ENCODE results near the gene PRRT4. TPM values are rescaled to one million over a fixed set of nuclear protein-coding genes. Genes with fewer than 3 reads are reported as not detected.

PRRT4 gene
- total RNA-seq, 1 experiment from 2014 or later: 0.24 TPM

DNA sequence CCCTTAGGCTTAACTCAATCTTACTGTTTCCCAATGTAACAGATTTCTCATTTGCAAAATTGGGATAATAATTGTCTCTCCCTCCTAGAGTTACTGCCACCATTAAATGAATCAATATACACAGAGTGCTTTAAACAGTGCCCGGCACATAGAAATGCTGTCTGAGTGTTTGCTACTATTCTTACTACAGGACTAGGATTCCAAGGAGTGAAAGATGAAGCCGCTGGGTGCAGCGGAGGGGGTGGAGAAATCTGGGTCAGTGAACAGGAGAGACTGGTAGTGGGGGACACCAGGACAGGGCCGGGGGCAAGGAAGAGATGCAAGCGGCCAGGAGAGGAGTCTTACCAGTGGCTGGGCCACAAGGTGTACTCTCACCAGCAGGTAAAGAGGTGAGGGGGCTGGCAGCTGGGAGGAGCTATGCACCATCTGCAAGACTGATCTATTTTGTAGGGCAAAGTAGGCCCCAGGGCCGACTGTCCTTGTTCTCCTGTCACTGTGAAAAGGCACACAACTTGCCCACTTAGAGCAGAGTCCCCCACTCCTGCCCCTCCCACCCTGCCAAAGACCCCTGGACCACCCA, 18.5 kb upstream of the PRRT4 start:
- Histone ChIP-seq H2BK20ac (ENCODE audit: low read depth, low read length, poor library complexity, severe bottlenecking) (no peak overlapping the region), H3K4ac (ENCODE audit: low read depth, low read length) (no peak overlapping the region), H3K9me3 (ENCODE audit: control insufficient read depth, low read depth, low read length) (no peaks in the 10 kb centered on the region), H2AK5ac (ENCODE audit: insufficient read length, low read length) (no peak overlapping the region), H3K23ac (ENCODE audit: insufficient read length, low read depth, low read length) (no peak overlapping the region), H3K18ac (ENCODE audit: insufficient read length, low read depth, low read length) (no peak overlapping the region), H3T11ph (ENCODE audit: low read length) (no peak overlapping the region), H4K8ac (replicated peaks; ENCODE audit: insufficient read length, low read depth, low read length) (no peak overlapping the region), H2AFZ (ENCODE audit: low read length) (no peak overlapping the region), H3K79me1 (ENCODE audit: insufficient read depth, low read depth, low read length, poor library complexity, severe bottlenecking) (no peaks in the 10 kb centered on the region), H3K27me3 (ENCODE audit: insufficient read depth, low read length) (no peaks in the 10 kb centered on the region), H3K27ac (ENCODE audit: insufficient read length, low read depth, low read length) (no peak overlapping the region), H3K23me2 (ENCODE audit: insufficient read length, low read depth, low read length, poor library complexity, severe bottlenecking) (no peaks in the 10 kb centered on the region), H3K79me2 (ENCODE audit: insufficient read depth, low read length) (no peaks in the 10 kb centered on the region), H3K4me2 (ENCODE audit: insufficient read depth, insufficient read length, low read length) (no peak overlapping the region), H2BK12ac (ENCODE audit: insufficient read length, low read depth, low read length) (no peak overlapping the region), H2BK15ac (ENCODE audit: low read depth, low read length) (no peak overlapping the region), H4K91ac (ENCODE audit: insufficient read length, low read depth, low read length) (no peak overlapping the region), H4K20me1 (ENCODE audit: control insufficient read depth, insufficient read depth, insufficient read length) (no peaks in the 10 kb centered on the region), H2BK5ac (ENCODE audit: insufficient read length, low read length) (no peak overlapping the region), H2BK120ac (ENCODE audit: low read depth, low read length, poor library complexity, severe bottlenecking) (no peak overlapping the region), H3K9ac (ENCODE audit: extremely low read depth, insufficient read length, low read length) (no peak overlapping the region), H3K14ac (ENCODE audit: insufficient read depth, low read length) (0 out of 2 replicates have a peak overlapping the region, but pooled peaks have one; percentile 20), H4K5ac (ENCODE audit: insufficient read length, low read depth, low read length) (no peak overlapping the region), H3K4me1 (ENCODE audit: insufficient read depth, low read length) (no peaks in the 10 kb centered on the region), H3K56ac (ENCODE audit: insufficient read length, low read depth, low read length) (no peak overlapping the region)
- WGBS (ENCODE audit: extremely low coverage, insufficient read length, low lambda C conversion rate): no CpG with 5 or more reads among the region's 6 CpGs
- 0 out of 7 replicates have a peak overlapping the region, but pooled peaks of 1 of the 3 experiments have one; percentile 4 for H3K27ac Mint-ChIP-seq
- no peak for DNase-seq
- H3K36me3 Mint-ChIP-seq (ENCODE audit: insufficient read depth in 1 of 3, low read depth in 3 of 3): no peaks in the 10 kb centered on the region
- TF ChIP-seq, protein P1, sequence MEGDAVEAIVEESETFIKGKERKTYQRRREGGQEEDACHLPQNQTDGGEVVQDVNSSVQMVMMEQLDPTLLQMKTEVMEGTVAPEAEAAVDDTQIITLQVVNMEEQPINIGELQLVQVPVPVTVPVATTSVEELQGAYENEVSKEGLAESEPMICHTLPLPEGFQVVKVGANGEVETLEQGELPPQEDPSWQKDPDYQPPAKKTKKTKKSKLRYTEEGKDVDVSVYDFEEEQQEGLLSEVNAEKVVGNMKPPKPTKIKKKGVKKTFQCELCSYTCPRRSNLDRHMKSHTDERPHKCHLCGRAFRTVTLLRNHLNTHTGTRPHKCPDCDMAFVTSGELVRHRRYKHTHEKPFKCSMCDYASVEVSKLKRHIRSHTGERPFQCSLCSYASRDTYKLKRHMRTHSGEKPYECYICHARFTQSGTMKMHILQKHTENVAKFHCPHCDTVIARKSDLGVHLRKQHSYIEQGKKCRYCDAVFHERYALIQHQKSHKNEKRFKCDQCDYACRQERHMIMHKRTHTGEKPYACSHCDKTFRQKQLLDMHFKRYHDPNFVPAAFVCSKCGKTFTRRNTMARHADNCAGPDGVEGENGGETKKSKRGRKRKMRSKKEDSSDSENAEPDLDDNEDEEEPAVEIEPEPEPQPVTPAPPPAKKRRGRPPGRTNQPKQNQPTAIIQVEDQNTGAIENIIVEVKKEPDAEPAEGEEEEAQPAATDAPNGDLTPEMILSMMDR (conservative IDR thresholded peaks at IDR 0.05): no peak
- H3K27me3 Mint-ChIP-seq (ENCODE audit: low read depth): peaks cover 25% of the 10 kb centered on the region
- no peaks in the 10 kb centered on the region for H3K9me3 Mint-ChIP-seq
- H3K4me1 Mint-ChIP-seq: peaks cover 7 to 43% of the 10 kb centered on the region in 2 experiments
- H3K4me3 Mint-ChIP-seq: 0 out of 5 replicates have a peak overlapping the region, but pooled peaks of 1 of the 2 experiments have one; percentile 1

All from H9 (cell line).